H1 (cell line): ENCODE data around the gene UBE2J1. TPM values are rescaled to one million over a fixed set of nuclear protein-coding genes. Genes with fewer than 3 reads are reported as not detected.

Experiments
- CTCF ChIA-PET: fragments of 300-600 bp; sonication (Branson Sonifier 250); formaldehyde crosslinking; loops from one replicate; lab custom pipeline; 2021; ENCODE audit not compliant: partially characterized antibody; lab: Charles Lee
- POLR2A ChIA-PET: fragments of 300-600 bp; sonication (Branson Sonifier 250); formaldehyde crosslinking; loops from one replicate; lab custom pipeline; 2021; ENCODE audit warnings: inconsistent platforms; ENCODE audit not compliant: partially characterized antibody; lab: Charles Lee
- DNase-seq, 2 experiments: peaks; one replicate each; pipeline versions ENCODE4 v3.0.0 to v3.0.0-alpha.2; 2010 to 2022; ENCODE audit warnings: low spot score in 2 of 2, low read depth in 1 of 2, mixed read lengths in 1 of 2
- FAIRE-seq: peaks from 2 replicates; lab custom pipeline; 2011; peaks lifted over from hg19 to GRCh38; lab: Jason Lieb, UNC
- H2AFZ ChIP-seq: 2 replicates; pipeline ENCODE4 v1.8.1; 2012; ENCODE audit warnings: low read length, inconsistent platforms
- H2AK5ac ChIP-seq: 2 replicates; pipeline ENCODE4 v1.6.1; 2013; ENCODE audit warnings: low read depth, low read length
- H2BK120ac ChIP-seq: replicated peaks from 2 replicates; pipeline ENCODE3; 2013; ENCODE audit warnings: low read depth, low read length, inconsistent platforms
- H2BK12ac ChIP-seq: 2 replicates; pipeline ENCODE4 v1.6.1; 2013; ENCODE audit warnings: low read depth, low read length
- H2BK15ac ChIP-seq: 2 replicates; pipeline ENCODE4 v1.6.1; 2013; ENCODE audit warnings: low read length
- H2BK20ac ChIP-seq: 2 replicates; pipeline ENCODE4 v1.6.1; 2013; ENCODE audit warnings: low read length
- H2BK5ac ChIP-seq: 2 replicates; pipeline ENCODE4 v1.6.1; 2013; ENCODE audit warnings: low read depth, low read length
- H3K14ac ChIP-seq: 2 replicates; pipeline ENCODE4 v1.6.1; 2013; ENCODE audit warnings: inconsistent platforms; ENCODE audit not compliant: insufficient read length
- H3K18ac ChIP-seq: 2 replicates; pipeline ENCODE4 v1.6.1; 2013; ENCODE audit warnings: low read length; ENCODE audit errors: extremely low read depth
- H3K23ac ChIP-seq: 2 replicates; pipeline ENCODE4 v1.6.1; 2013; ENCODE audit warnings: inconsistent platforms; ENCODE audit not compliant: insufficient read length
- H3K23me2 ChIP-seq: 2 replicates; pipeline ENCODE4 v1.6.1; 2013; ENCODE audit warnings: low read depth, low read length
- H3K27ac ChIP-seq: 2 replicates; pipeline ENCODE4 v1.6.1; 2011; ENCODE audit warnings: low read depth, low read length, inconsistent platforms
- H3K27me3 ChIP-seq, 4 experiments: replicated peaks in 1 of 4; 1 replicate in 1 of 4; 2 replicates in 3 of 4; pipeline versions ENCODE4 v1.6.1 to v1.8.1; 2011 to 2013; ENCODE audit warnings: low read length in 3 of 4, mild to moderate bottlenecking in 3 of 4, inconsistent platforms in 2 of 4, mixed read lengths in 2 of 4, moderate library complexity in 1 of 4; ENCODE audit not compliant: control insufficient read depth in 3 of 4, insufficient read depth in 3 of 4; ENCODE audit errors: extremely low read depth in 1 of 4
- H3K36me3 ChIP-seq, 4 experiments: 2 replicates each; pipeline versions ENCODE4 v1.6.1 to v1.8.1; 2011 to 2013; ENCODE audit warnings: mild to moderate bottlenecking in 4 of 4, low read length in 3 of 4, moderate library complexity in 2 of 4, control low read depth in 1 of 4, inconsistent platforms in 1 of 4; ENCODE audit not compliant: insufficient read depth in 4 of 4, control insufficient read depth in 2 of 4
- H3K4ac ChIP-seq: replicated peaks from 2 replicates; pipeline ENCODE3; 2013; ENCODE audit warnings: low read length, low read depth, mixed read lengths, inconsistent platforms; ENCODE audit not compliant: insufficient read length
- H3K4me1 ChIP-seq, 4 experiments: replicated peaks in 1 of 4; 1 replicate in 1 of 4; 2 replicates in 3 of 4; pipeline versions ENCODE4 v1.6.1 to v1.8.1; 2011 to 2013; ENCODE audit warnings: low read length in 3 of 4, inconsistent platforms in 2 of 4, mixed read lengths in 1 of 4; ENCODE audit not compliant: insufficient read depth in 4 of 4, control insufficient read depth in 3 of 4
- H3K4me2 ChIP-seq, 2 experiments: 2 replicates each; pipeline versions ENCODE4 v1.6.1 to v1.8.1; 2011 to 2013; ENCODE audit warnings: low read depth in 2 of 2, low read length in 2 of 2, control low read depth in 1 of 2, inconsistent platforms in 1 of 2, mild to moderate bottlenecking in 1 of 2; ENCODE audit not compliant: insufficient read depth in 1 of 2
- H3K4me3 ChIP-seq, 4 experiments: fragments of 200-600, 300-600 bp in 1 of 4; sonication (generic), shearing (Covaris generic), sonication (Bioruptor Twin) in 1 of 4; 2 replicates each; pipeline versions ENCODE4 v1.5.1 to v1.8.1; 2011 to 2016; ENCODE audit warnings: low read length in 4 of 4, low read depth in 3 of 4, control low read depth in 2 of 4, inconsistent platforms in 2 of 4, mild to moderate bottlenecking in 2 of 4, mixed read lengths in 1 of 4, moderate library complexity in 1 of 4; ENCODE audit not compliant: insufficient read depth in 2 of 4; ENCODE audit errors: extremely low read depth in 1 of 4
- H3K56ac ChIP-seq: replicated peaks from 2 replicates; pipeline ENCODE3; 2013; ENCODE audit warnings: low read depth, mild to moderate bottlenecking, mixed read lengths, low read length, inconsistent platforms; ENCODE audit not compliant: insufficient read length
- H3K79me1 ChIP-seq: 2 replicates; pipeline ENCODE4 v1.6.1; 2013; ENCODE audit warnings: low read depth, low read length, control low read depth
- H3K79me2 ChIP-seq, 2 experiments: 2 replicates each; pipeline versions ENCODE4 v1.6.1 to v1.8.1; 2012 to 2013; ENCODE audit warnings: low read length in 2 of 2, mild to moderate bottlenecking in 2 of 2, inconsistent platforms in 1 of 2; ENCODE audit not compliant: insufficient read depth in 2 of 2, control insufficient read depth in 1 of 2
- H3K9ac ChIP-seq, 4 experiments: replicated peaks in 1 of 4; 1 replicate in 1 of 4; 2 replicates in 3 of 4; pipeline versions ENCODE4 v1.6.1 to v1.8.1; 2011 to 2013; ENCODE audit warnings: low read depth in 3 of 4, low read length in 3 of 4, control low read depth in 2 of 4, mild to moderate bottlenecking in 2 of 4, moderate library complexity in 2 of 4, inconsistent platforms in 1 of 4; ENCODE audit errors: extremely low read depth in 1 of 4
- H3K9me3 ChIP-seq, 2 experiments: 2 replicates each; pipeline versions ENCODE4 v1.6.1 to v1.8.1; 2012 to 2013; ENCODE audit warnings: mild to moderate bottlenecking in 2 of 2, moderate library complexity in 2 of 2, control low read depth in 1 of 2, inconsistent platforms in 1 of 2, low read depth in 1 of 2, low read length in 1 of 2, mixed read lengths in 1 of 2; ENCODE audit not compliant: insufficient read depth in 2 of 2
- H4K20me1 ChIP-seq, 2 experiments: replicated peaks in 1 of 2; 2 replicates each; pipeline versions ENCODE3 to v1.8.1; 2011 to 2013; ENCODE audit warnings: inconsistent platforms in 2 of 2, low read length in 2 of 2, mild to moderate bottlenecking in 1 of 2; ENCODE audit not compliant: insufficient read depth in 2 of 2, control insufficient read depth in 1 of 2
- H4K5ac ChIP-seq: 2 replicates; pipeline ENCODE4 v1.6.1; 2013; ENCODE audit warnings: low read length, low read depth, mixed read lengths, inconsistent platforms; ENCODE audit not compliant: insufficient read length
- H4K8ac ChIP-seq: 2 replicates; pipeline ENCODE4 v1.8.0; 2013; ENCODE audit warnings: mild to moderate bottlenecking, moderate library complexity, low read length, inconsistent platforms; ENCODE audit not compliant: insufficient read depth; ENCODE audit errors: extremely low read depth
- H4K91ac ChIP-seq: replicated peaks from 2 replicates; pipeline ENCODE3; 2013; ENCODE audit warnings: low read length, mixed read lengths, inconsistent platforms; ENCODE audit not compliant: insufficient read length
- CHD2 ChIP-seq: IDR thresholded peaks from 2 replicates; pipeline ENCODE4 v1.6.1; 2012; ENCODE audit warnings: low read length, improper control_type of control experiment
- POLR2A ChIP-seq, 2 experiments: IDR thresholded peaks; 1 replicate in 1 of 2; 2 replicates in 1 of 2; pipeline ENCODE4 v1.6.1; 2011; ENCODE audit warnings: low read depth in 2 of 2, low read length in 2 of 2, mild to moderate bottlenecking in 2 of 2; ENCODE audit errors: control extremely low read depth in 1 of 2
- SIN3A ChIP-seq, 2 experiments: IDR thresholded peaks in 1 of 2; conservative IDR thresholded peaks in 1 of 2; 2 replicates each; pipeline ENCODE4 v1.6.1; 2011 to 2012; ENCODE audit warnings: low read length in 2 of 2, improper control_type of control experiment in 1 of 2, low read depth in 1 of 2, mild to moderate bottlenecking in 1 of 2
- SIX5 ChIP-seq: IDR thresholded peaks from 2 replicates; pipeline ENCODE4 v1.6.1; 2011; ENCODE audit warnings: mild to moderate bottlenecking, low read depth, low read length
- WGBS, 2 experiments: shearing (Covaris generic) in 1 of 2; methylation state at CpG; one replicate each; pipeline versions ENCODE4 v1.1.6 to v1.1.7; 2013 to 2015; ENCODE audit warnings: low lambda C conversion rate in 2 of 2, mixed read lengths in 2 of 2, inconsistent platforms in 1 of 2, low coverage in 1 of 2, missing lambda C conversion rate in 1 of 2; ENCODE audit not compliant: insufficient replicate concordance in 2 of 2, insufficient coverage in 1 of 2, insufficient read length in 1 of 2; ENCODE audit errors: extremely low coverage in 1 of 2, missing lambda C conversion rate in 1 of 2; 5-methylcytosine and 5-hydroxymethylcytosine counted together
- polyA plus RNA-seq, 7 experiments: library from polyadenylated mRNA; depleted of rRNA in 3 of 7; stranded (reverse) in 5 of 7; unstranded in 2 of 7; fragments of >200 nt in 5 of 7; fragments of 200-250 nt in 2 of 7; gene quantifications; 1 replicate in 5 of 7; 2 replicates in 1 of 7; 4 replicates in 1 of 7; pipeline versions ENCODE4 v1.2.1 to v1.2.3, GENCODE V29; 2011 to 2013; ENCODE audit warnings: missing spikeins in 2 of 7, mixed read lengths in 2 of 7
- total RNA-seq: library from RNA; stranded (reverse); fragmentation: NEBNext Ultra II Directional; extraction: Animal tissue kit (Norgen Biotek cat#: 25700); gene quantifications from 2 replicates; pipeline ENCODE4 v1.2.1, GENCODE V29; 2021

The UBE2J1 gene
- total and polyA plus RNA-seq, 2 of the 8 experiments (the other 6 are each of a cell fraction or from before 2014, with no cell fraction given) = 8.5 to 15.2 TPM

GRCh38 chr6:89372506-89372901 is 20.0 kb upstream of the UBE2J1 start:
- H2BK12ac ChIP-seq = no peak overlapping the region
- 92% methylated on average over 3 of the region's 3 CpGs; no CpG with 5 or more reads in 1 of the 2 experiments for WGBS, 2 experiments
- H3K14ac ChIP-seq = no peak overlapping the region
- TF ChIP-seq SIN3A (conservative IDR thresholded peaks at IDR 0.05 in 1 of 2, IDR thresholded peaks at IDR 0.05 in 1 of 2; ENCODE audit: low read depth in 1 of 2, low read length in 2 of 2) = no peak
- no peak for TF ChIP-seq POLR2A (IDR thresholded peaks at IDR 0.05; ENCODE audit: control extremely low read depth in 1 of 2, low read depth in 2 of 2, low read length in 2 of 2)
- no peak for TF ChIP-seq SIX5
- TF ChIP-seq CHD2 = no peak
- FAIRE-seq = no peak
- H3K79me2 ChIP-seq = no peaks in the 10 kb centered on the region
- no peaks in the 10 kb centered on the region for H3K36me3 ChIP-seq
- no peak overlapping the region for H2AFZ ChIP-seq
- H2AK5ac ChIP-seq = no peak overlapping the region
- no peaks in the 10 kb centered on the region for H3K9me3 ChIP-seq
- no peak overlapping the region for H3K23ac ChIP-seq
- no peak overlapping the region for H4K8ac ChIP-seq
- H4K91ac ChIP-seq = no peak overlapping the region
- H2BK20ac ChIP-seq = no peak overlapping the region
- H3K27ac ChIP-seq = no peak overlapping the region
- H3K56ac ChIP-seq = no peak overlapping the region
- DNase-seq = no peak
- ChIA-PET CTCF (interaction anchor here (0.7 to 3.0 kb wide), 65 partner anchors 8 to 537 kb away, joined by 3 to 29 read pairs (median 5); partner anchors contain the start of genes ANKRD6, CASP8AP2, GABRR2 and LYRM2), POLR2A (interaction anchor here (1.0 to 1.3 kb wide), 2 partner anchors 10 to 38 kb away, joined by 4 to 5 read pairs; no protein-coding TSS in a partner anchor)
- no peak overlapping the region for H2BK15ac ChIP-seq
- no peaks in the 10 kb centered on the region for H3K27me3 ChIP-seq
- H3K4ac ChIP-seq = no peak overlapping the region
- H3K9ac ChIP-seq = no peak overlapping the region
- H4K20me1 ChIP-seq = no peaks in the 10 kb centered on the region
- no peak overlapping the region for H2BK5ac ChIP-seq
- no peak overlapping the region for H3K4me2 ChIP-seq
- no peak overlapping the region for H3K4me3 ChIP-seq
- no peak overlapping the region for H3K18ac ChIP-seq
- H3K23me2 ChIP-seq = no peaks in the 10 kb centered on the region; the same call in 1 of the 2 replicates
- H4K5ac ChIP-seq = no peak overlapping the region
- peaks cover 0 to 7% (median 4%) of the 10 kb centered on the region in 4 experiments; a peak in 4 of 7 replicates for H3K4me1 ChIP-seq
- H3K79me1 ChIP-seq = no peaks in the 10 kb centered on the region
- no peak overlapping the region for H2BK120ac ChIP-seq
